Kidney (tissue), 14 donors: ENCODE measurements around the gene SCAMP5. TPM values are rescaled to one million over a fixed set of nuclear protein-coding genes. Genes with fewer than 3 reads are reported as not detected.

ENCODE experiments used
- DNase-seq, 5 donors: peaks; one replicate each; pipeline ENCODE4 v3.0.0-alpha.2; 2013 to 2020
- FAIRE-seq: peaks from 2 replicates; lab custom pipeline; 2012; peaks lifted over from hg19 to GRCh38; lab: Jason Lieb, UNC
- H3K27ac ChIP-seq, 2 donors: one replicate each; pipeline ENCODE4 v1.7.0; 2013; ENCODE audit warnings: low read depth in 2 of 2, low read length in 2 of 2, inconsistent platforms in 1 of 2
- H3K27me3 ChIP-seq: one replicate; pipeline ENCODE4 v1.7.1; 2013; ENCODE audit warnings: low read length, inconsistent platforms; ENCODE audit not compliant: control insufficient read depth, insufficient read depth
- H3K36me3 ChIP-seq, 3 donors: one replicate each; pipeline versions ENCODE4 v1.7.0 to v1.7.1; 2013; ENCODE audit warnings: low read length in 3 of 3, control low read depth in 1 of 3, inconsistent platforms in 1 of 3; ENCODE audit not compliant: insufficient read depth in 3 of 3, control insufficient read depth in 2 of 3
- H3K4me1 ChIP-seq, 3 donors: one replicate each; pipeline versions ENCODE4 v1.7.0 to v1.7.1; 2013; ENCODE audit warnings: low read length in 3 of 3, inconsistent platforms in 1 of 3, low read depth in 1 of 3; ENCODE audit not compliant: control insufficient read depth in 2 of 3, insufficient read depth in 2 of 3
- H3K4me3 ChIP-seq, 3 donors: one replicate each; pipeline versions ENCODE4 v1.7.0 to v1.8.1; 2013; ENCODE audit warnings: low read length in 3 of 3, control low read depth in 1 of 3, inconsistent platforms in 1 of 3
- H3K9ac ChIP-seq, 3 donors: one replicate each; pipeline versions ENCODE4 v1.7.0 to v1.7.1; 2013; ENCODE audit warnings: low read length in 3 of 3, control low read depth in 1 of 3, inconsistent platforms in 1 of 3
- H3K9me3 ChIP-seq, 3 donors: one replicate each; pipeline versions ENCODE4 v1.7.0 to v1.7.1; 2013; ENCODE audit warnings: low read length in 3 of 3, control low read depth in 1 of 3, inconsistent platforms in 1 of 3; ENCODE audit not compliant: control insufficient read depth in 2 of 3, insufficient read depth in 1 of 3
- CTCF ChIP-seq: IDR thresholded peaks from 3 replicates; pipeline ENCODE4 v1.5.1; 2012; ENCODE audit warnings: mild to moderate bottlenecking, moderate library complexity, borderline replicate concordance; ENCODE audit not compliant: insufficient read depth; ENCODE audit errors: extremely low read depth
- intact Hi-C: fragments of 100-400 bp; cut with DNase I; formaldehyde crosslinking; loops from one replicate; pipeline ENCODE4 v1.11.1; 2022
- polyA plus RNA-seq: library from polyadenylated mRNA; stranded (reverse); fragments of 350-450 nt; fragmentation: Illumina TruSeq; extraction: RNeasy Lipid Tissue Mini Kit (QIAGEN cat#74804); gene quantifications from one replicate; pipeline ENCODE4 v1.2.3, GENCODE V29; 2014; ENCODE audit warnings: low read depth, low replicate concordance; ENCODE audit not compliant: insufficient read depth
- total RNA-seq: library from RNA; stranded (reverse); fragmentation: NEBNext Ultra II Directional; extraction: Animal tissue kit (Norgen Biotek cat#: 25700); gene quantifications from one replicate; pipeline ENCODE4 v1.2.1, GENCODE V29; 2021
- donor health status: control.
- donor health status: control.
- donor health status: control.
- donor health status: control.
- donor health status: control.
- donor health status: DM: yes; HTN: yes; CAD: no.
- donor health status: Normal renal cell carcinoma (clear cell type).

Gene SCAMP5
- total and polyA plus RNA-seq, 2 donors from 2014 or later = 13.4 to 29.5 TPM

DNA sequence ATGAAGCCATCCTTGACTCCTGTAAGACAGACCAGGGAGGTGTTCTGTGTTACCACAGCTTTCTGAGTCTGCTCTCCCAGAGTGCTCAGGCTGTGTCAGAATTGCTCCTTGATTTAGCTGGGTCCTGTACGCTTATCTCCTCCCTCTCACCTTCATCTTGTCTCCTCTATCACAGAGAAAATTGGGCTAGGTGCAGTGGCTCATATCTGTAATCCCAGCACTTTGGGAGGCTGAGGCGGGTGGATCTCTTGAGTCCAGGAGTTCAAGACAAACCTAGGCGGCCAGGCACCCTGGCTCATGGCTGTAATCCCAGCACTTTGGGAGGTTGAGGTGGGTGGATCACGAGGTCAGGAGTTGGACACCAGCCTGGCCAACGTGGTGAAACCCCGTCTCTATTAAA, 5.9 kb downstream of the SCAMP5 start:
- Histone ChIP-seq H3K27me3 (no peaks in the 10 kb centered on the region), H3K27ac (no peak overlapping the region), H3K4me1 (peaks cover 0 to 3% (median 0%) of the 10 kb centered on the region in 3 donors), H3K9ac (no peak overlapping the region), H3K4me3 (no peak overlapping the region), H3K36me3 (no peaks in the 10 kb centered on the region), H3K9me3 (no peaks in the 10 kb centered on the region)
- intact Hi-C loops = no loop called here
- no peak for TF ChIP-seq CTCF
- DNase-seq (no peak), FAIRE-seq (no peak)

DNA sequence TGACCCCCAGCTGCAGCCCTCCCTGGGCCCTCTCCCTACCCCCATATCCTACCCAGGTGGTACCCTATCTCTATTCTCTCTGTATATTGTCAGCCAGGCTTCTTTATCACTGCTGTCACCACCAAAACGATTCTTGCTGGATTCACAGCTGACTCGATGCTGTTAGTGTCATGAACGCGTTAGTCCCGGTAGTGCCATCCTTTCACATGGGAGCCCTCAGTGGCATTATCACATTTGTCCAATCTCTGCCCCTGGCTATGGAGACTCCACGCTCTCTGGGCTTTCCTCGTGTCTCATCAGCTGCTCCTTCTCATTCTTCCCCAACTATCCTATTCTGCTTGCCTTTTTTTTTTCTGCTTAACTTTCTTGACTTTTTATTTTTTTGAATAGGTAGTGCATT, 7.0 kb downstream of the SCAMP5 start:
- Histone ChIP-seq H3K9me3 (no peaks in the 10 kb centered on the region), H3K27ac (no peak overlapping the region), H3K4me3 (no peak overlapping the region), H3K9ac (no peak overlapping the region), H3K4me1 (no peaks in the 10 kb centered on the region), H3K36me3 (no peaks in the 10 kb centered on the region), H3K27me3 (no peaks in the 10 kb centered on the region)
- intact Hi-C loops = no loop called here
- no peak for DNase-seq
- no peak for FAIRE-seq
- no peak for TF ChIP-seq CTCF

GRCh38 chr15:75007216-75007615, 11.9 kb downstream of the SCAMP5 start:
- DNase-seq (no peak), FAIRE-seq (no peak)
- H3K36me3 ChIP-seq = no peaks in the 10 kb centered on the region
- TF ChIP-seq CTCF = no peak
- H3K9me3 ChIP-seq = no peaks in the 10 kb centered on the region
- intact Hi-C loops = no loop called here
- H3K27me3 ChIP-seq = no peaks in the 10 kb centered on the region
- no peak overlapping the region for H3K27ac ChIP-seq
- H3K4me1 ChIP-seq = no peaks in the 10 kb centered on the region
- no peak overlapping the region for H3K4me3 ChIP-seq
- no peak overlapping the region for H3K9ac ChIP-seq

DNA sequence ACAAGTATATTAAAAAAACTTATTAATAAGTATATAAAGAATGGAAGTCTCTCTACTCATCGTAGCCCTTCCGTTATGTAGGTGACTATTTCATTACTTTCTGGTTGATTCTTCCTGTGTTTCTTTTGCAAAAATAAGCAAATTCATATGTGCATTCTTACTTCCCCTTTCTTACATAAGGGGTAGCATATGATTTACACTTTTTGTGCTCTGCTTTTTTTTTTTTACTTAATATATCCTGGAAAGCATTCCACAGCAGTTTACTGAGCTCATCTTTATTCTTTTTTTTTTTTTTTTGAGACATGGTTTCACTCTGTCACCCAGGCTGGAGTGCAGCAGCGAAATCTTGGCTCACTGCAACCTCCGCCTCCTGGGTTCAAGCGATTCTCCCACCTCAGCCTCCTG, 12.9 kb downstream of the SCAMP5 start:
- DNase-seq (no peak), FAIRE-seq (no peak)
- TF ChIP-seq CTCF = no peak
- H3K9ac ChIP-seq = no peak overlapping the region
- no peaks in the 10 kb centered on the region for H3K36me3 ChIP-seq
- H3K4me3 ChIP-seq = no peak overlapping the region
- H3K27ac ChIP-seq = no peak overlapping the region
- no peaks in the 10 kb centered on the region for H3K27me3 ChIP-seq
- H3K4me1 ChIP-seq = no peaks in the 10 kb centered on the region
- intact Hi-C loops = no loop called here
- no peaks in the 10 kb centered on the region for H3K9me3 ChIP-seq
